Measurements from ENCODE around the gene CUX1. TPM values are rescaled to one million over a fixed set of nuclear protein-coding genes. Genes with fewer than 3 reads are reported as not detected.
"Not testable (repeated sequence)": the region's sequence is repeated elsewhere in the genome, so short reads cannot be mapped to it uniquely, and the experiment has no call there.

The CUX1 gene
- total RNA-seq, 1 donor from 2014 or later = 18.3 TPM

DNA sequence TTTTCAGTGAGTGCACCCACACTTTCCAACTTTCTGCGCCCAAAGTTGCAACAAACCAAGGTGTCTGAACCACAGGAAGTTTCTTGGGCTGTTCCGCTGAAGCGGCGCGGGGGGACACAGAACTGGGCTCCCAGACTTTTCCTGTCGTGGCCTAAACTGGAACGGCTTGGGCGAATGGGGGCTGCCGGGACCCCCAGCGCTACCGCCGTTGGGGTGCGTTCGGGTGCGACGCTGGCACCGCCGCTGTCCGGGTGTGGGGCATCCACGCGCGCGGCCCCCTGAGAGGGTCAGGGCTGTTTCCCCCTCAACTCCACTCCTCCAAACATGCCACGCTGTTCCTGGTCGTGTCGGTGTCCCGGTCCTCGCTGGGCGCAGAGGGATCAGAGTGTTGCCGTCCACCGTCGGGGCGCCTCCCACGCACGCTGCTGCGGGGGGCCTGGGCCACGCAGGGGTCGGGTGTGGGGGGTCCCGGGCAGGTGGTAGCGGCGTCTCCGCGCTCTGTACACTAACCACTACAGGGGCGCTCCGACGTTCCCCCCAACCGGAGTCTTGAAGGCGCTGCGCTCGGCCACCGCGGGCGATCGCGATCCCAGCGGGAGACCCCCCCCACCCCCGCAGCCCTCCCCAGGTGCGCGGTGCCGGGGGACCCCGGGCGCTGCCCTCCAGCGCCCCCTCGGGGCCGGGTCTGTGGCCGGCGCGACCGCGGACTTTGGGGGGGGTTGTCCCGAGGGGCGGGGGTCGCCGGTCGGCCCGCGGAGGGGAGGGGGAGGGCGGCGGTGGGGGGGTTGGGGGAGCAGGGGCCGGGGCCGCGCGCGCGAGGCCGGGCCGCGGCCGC lies 2.2 kb upstream of the CUX1 start:
- peak overlapping the region; percentile 61 to 81 (median 72) for H3K9ac ChIP-seq (ENCODE audit: low read depth in 1 of 3, low read length in 3 of 3)

DNA sequence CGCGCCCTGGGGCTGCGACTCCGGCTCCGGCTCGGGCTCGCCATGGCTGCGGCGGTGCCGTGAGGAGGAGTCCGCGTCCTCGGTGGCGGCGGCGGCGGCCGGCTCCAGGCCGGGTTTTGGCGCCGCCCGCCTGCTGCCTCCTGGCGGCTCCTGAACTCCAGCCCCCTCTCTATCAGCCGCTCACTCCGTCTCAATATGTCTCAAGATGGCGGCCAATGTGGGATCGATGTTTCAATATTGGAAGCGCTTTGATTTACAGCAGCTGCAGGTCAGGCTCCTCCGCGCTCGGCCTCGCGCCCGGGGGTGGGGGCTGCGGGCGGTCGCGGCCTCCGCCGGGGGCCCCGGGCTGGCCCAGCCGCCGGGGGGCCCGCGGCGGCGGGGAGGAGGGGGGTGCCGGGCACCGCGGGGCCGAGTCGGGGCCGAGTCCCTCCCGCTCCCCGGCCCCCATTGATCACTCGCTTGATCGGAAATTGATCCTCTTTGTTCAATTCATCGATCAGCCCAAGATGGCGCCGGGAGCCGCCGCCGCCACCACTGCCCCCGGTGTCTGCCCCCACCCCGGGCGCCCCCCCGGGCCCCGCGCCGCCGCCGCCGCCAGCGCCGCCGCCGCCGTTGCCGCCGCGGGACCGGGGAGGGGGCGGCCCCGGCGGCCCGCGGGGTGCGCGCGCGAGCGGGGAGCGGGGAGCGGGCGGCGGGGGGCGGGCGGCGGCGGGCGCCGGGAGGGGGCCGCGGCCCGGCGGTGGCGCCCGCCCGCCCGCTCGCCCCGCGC lies 1.4 kb upstream of the CUX1 start:
- H3K9me3 ChIP-seq (ENCODE audit: control insufficient read depth in 3 of 3, low read length in 3 of 3) = no peaks in the 10 kb centered on the region
- H3K27ac ChIP-seq (ENCODE audit: low read depth, low read length) = peak overlapping the region; percentile 51
- peaks cover 16 to 31% (median 23%) of the 10 kb centered on the region in 3 donors for H3K4me1 ChIP-seq (ENCODE audit: control insufficient read depth in 3 of 3, insufficient read depth in 3 of 3, low read length in 3 of 3)
- H3K9ac ChIP-seq (ENCODE audit: low read depth in 1 of 3, low read length in 3 of 3) = peak overlapping the region; percentile 68 to 80 (median 75)
- peak overlapping the region in 2 of 3 donors; percentile 69 to 77 for H3K4me3 ChIP-seq (ENCODE audit: low read length in 3 of 3)
- H3K36me3 ChIP-seq (ENCODE audit: control insufficient read depth in 3 of 3, insufficient read depth in 3 of 3, low read length in 3 of 3) = no peaks in the 10 kb centered on the region
- no peaks in the 10 kb centered on the region for H3K27me3 ChIP-seq (ENCODE audit: control insufficient read depth in 3 of 3, insufficient read depth in 3 of 3, low read length in 3 of 3)

More for the DNA sequence above, 2.2 kb upstream of the CUX1 start:
- no peaks in the 10 kb centered on the region for H3K27me3 ChIP-seq (ENCODE audit: control insufficient read depth in 3 of 3, insufficient read depth in 3 of 3, low read length in 3 of 3)
- peaks cover 16 to 31% (median 23%) of the 10 kb centered on the region in 3 donors for H3K4me1 ChIP-seq (ENCODE audit: control insufficient read depth in 3 of 3, insufficient read depth in 3 of 3, low read length in 3 of 3)
- no peaks in the 10 kb centered on the region for H3K36me3 ChIP-seq (ENCODE audit: control insufficient read depth in 3 of 3, insufficient read depth in 3 of 3, low read length in 3 of 3)
- H3K4me3 ChIP-seq (ENCODE audit: low read length in 3 of 3) = peak overlapping the region; percentile 76 to 84 (median 77)
- peak overlapping the region; percentile 7 for H3K27ac ChIP-seq (ENCODE audit: low read depth, low read length)
- no peaks in the 10 kb centered on the region for H3K9me3 ChIP-seq (ENCODE audit: control insufficient read depth in 3 of 3, low read length in 3 of 3)

DNA sequence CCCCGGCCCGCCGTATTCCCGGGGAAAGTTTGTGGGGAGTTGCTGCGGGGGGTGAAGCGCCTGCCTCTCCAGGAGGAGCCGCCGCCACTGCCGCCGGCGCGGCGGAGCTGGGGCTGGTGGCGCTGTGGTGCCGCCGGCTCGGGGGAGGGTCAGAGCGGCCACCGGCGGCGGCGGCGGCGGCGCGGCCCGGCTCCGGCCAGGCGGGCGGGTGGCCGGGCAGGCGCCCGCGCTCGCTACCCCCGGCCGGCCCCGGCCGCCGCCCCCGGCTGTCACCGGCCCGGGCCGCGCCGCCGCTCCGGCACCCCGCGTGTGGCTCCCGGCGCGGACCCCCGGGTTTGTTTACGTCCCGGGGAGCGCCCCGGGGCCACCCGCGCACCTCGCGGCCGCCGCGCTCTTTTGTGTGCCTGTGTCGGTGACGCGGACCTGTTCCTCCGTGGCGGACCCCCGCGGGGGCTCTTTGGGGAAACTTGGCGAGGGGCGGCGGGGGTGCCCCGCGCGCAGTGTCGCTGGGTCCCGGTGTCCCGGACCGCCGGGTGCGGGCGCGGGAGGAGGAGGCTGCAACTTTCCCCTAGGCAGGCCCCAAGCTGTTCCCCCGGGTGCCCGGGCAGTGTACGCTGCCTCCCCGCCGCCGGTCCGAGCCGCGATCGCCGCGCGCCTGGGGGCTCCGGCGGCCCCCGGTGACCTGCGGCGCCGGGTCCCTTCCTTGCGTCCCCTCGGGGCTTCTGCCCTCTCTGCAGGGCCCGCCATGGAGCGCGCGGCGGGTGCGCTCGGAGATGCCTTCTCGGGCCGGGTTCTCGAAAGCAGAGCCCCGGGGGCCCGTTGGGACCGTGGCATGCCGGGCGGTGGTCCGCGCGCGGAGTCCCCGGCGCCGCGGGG lies 593 bp upstream of the CUX1 start:
- H3K4me1 ChIP-seq (ENCODE audit: control insufficient read depth in 3 of 3, insufficient read depth in 3 of 3, low read length in 3 of 3) = peaks cover 16 to 31% (median 23%) of the 10 kb centered on the region in 3 donors
- H3K27me3 ChIP-seq (ENCODE audit: control insufficient read depth in 3 of 3, insufficient read depth in 3 of 3, low read length in 3 of 3) = no peaks in the 10 kb centered on the region
- H3K27ac ChIP-seq (ENCODE audit: low read depth, low read length) = no peak overlapping the region
- peak overlapping the region; percentile 33 to 87 (median 78) for H3K9ac ChIP-seq (ENCODE audit: low read depth in 1 of 3, low read length in 3 of 3)
- H3K9me3 ChIP-seq (ENCODE audit: control insufficient read depth in 3 of 3, low read length in 3 of 3) = no peaks in the 10 kb centered on the region
- peak overlapping the region in 2 of 3 donors; percentile 68 to 70 for H3K4me3 ChIP-seq (ENCODE audit: low read length in 3 of 3)
- no peaks in the 10 kb centered on the region for H3K36me3 ChIP-seq (ENCODE audit: control insufficient read depth in 3 of 3, insufficient read depth in 3 of 3, low read length in 3 of 3)

- Histone ChIP-seq H3K27ac (ENCODE audit: low read depth, low read length) (no peak overlapping the region), H3K9ac (ENCODE audit: low read depth in 1 of 3, low read length in 3 of 3) (peak overlapping the region in 2 of 3 donors; percentile 4 to 78)
Measured at GRCh38 chr7:101818287-101819071, 1.1 kb downstream of the CUX1 start.

DNA sequence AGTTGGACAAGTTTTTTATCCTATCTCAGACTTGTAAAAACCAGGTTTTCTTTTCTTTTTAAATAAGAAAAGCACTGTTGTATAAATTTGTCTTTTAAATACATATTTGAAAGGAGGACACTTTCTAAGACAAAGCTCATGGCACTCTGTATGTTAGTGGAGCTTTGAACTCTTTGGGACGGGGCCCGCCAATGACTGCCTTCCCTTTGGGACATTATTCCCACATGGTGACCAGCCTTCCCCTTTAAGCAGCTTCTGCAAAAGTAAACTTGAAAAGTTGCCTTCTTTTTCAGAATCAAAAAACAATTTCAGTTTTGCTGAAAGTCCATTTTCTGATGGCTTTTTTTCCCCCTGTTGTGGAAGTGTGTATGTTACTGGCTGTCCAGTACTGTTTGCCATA lies 1.8 kb downstream of the CUX1 start:
- Histone ChIP-seq H3K9ac (ENCODE audit: low read depth in 1 of 3, low read length in 3 of 3) (no peak overlapping the region), H3K36me3 (ENCODE audit: control insufficient read depth in 3 of 3, insufficient read depth in 3 of 3, low read length in 3 of 3) (no peaks in the 10 kb centered on the region), H3K4me3 (ENCODE audit: low read length in 3 of 3) (no peak overlapping the region), H3K27ac (ENCODE audit: low read depth, low read length) (no peak overlapping the region), H3K9me3 (ENCODE audit: control insufficient read depth in 3 of 3, low read length in 3 of 3) (no peaks in the 10 kb centered on the region), H3K4me1 (ENCODE audit: control insufficient read depth in 3 of 3, insufficient read depth in 3 of 3, low read length in 3 of 3) (peaks cover 25 to 45% (median 26%) of the 10 kb centered on the region in 3 donors), H3K27me3 (ENCODE audit: control insufficient read depth in 3 of 3, insufficient read depth in 3 of 3, low read length in 3 of 3) (no peaks in the 10 kb centered on the region)

More at GRCh38 chr7:101818287-101819071, 1.1 kb downstream of the CUX1 start:
- Histone ChIP-seq H3K9me3 (ENCODE audit: control insufficient read depth in 3 of 3, low read length in 3 of 3) (no peaks in the 10 kb centered on the region), H3K4me1 (ENCODE audit: control insufficient read depth in 3 of 3, insufficient read depth in 3 of 3, low read length in 3 of 3) (peaks cover 22 to 43% (median 28%) of the 10 kb centered on the region in 3 donors), H3K4me3 (ENCODE audit: low read length in 3 of 3) (peak overlapping the region; percentile 7 to 68 (median 33)), H3K36me3 (ENCODE audit: control insufficient read depth in 3 of 3, insufficient read depth in 3 of 3, low read length in 3 of 3) (no peaks in the 10 kb centered on the region), H3K27me3 (ENCODE audit: control insufficient read depth in 3 of 3, insufficient read depth in 3 of 3, low read length in 3 of 3) (no peaks in the 10 kb centered on the region)

- no peak overlapping the region for H3K4me3 ChIP-seq (ENCODE audit: low read length in 3 of 3)
- no peaks in the 10 kb centered on the region for H3K36me3 ChIP-seq (ENCODE audit: control insufficient read depth in 3 of 3, insufficient read depth in 3 of 3, low read length in 3 of 3)
- H3K9ac ChIP-seq (ENCODE audit: low read depth in 1 of 3, low read length in 3 of 3) = no peak overlapping the region
- peaks cover 19 to 40% (median 22%) of the 10 kb centered on the region in 3 donors for H3K4me1 ChIP-seq (ENCODE audit: control insufficient read depth in 3 of 3, insufficient read depth in 3 of 3, low read length in 3 of 3)
- no peak overlapping the region for H3K27ac ChIP-seq (ENCODE audit: low read depth, low read length)
- H3K9me3 ChIP-seq (ENCODE audit: control insufficient read depth in 3 of 3, low read length in 3 of 3) = no peaks in the 10 kb centered on the region
- H3K27me3 ChIP-seq (ENCODE audit: control insufficient read depth in 3 of 3, insufficient read depth in 3 of 3, low read length in 3 of 3) = no peaks in the 10 kb centered on the region
Measured at GRCh38 chr7:101819913-101820522, 2.6 kb downstream of the CUX1 start.

DNA sequence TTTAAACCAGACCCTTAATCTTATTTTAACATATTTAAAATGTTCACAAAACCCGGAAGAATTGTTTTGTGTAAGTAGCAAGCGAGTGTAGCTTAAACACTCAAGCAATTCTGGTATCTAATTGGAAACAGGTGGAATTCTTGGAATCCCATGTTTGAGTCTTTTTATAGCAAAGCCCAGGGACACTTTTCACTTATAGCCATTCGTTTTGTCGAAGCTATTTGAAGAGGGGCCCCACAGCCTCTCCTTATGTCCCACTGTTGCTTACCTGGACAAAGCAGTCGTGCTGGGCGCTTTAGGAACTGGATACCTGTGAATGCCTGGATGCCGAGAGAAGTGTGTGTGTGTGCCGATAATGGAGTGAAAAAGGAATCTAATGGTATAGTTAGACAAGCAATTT lies 3.3 kb downstream of the CUX1 start:
- peaks cover 23 to 45% (median 26%) of the 10 kb centered on the region in 3 donors for H3K4me1 ChIP-seq (ENCODE audit: control insufficient read depth in 3 of 3, insufficient read depth in 3 of 3, low read length in 3 of 3)
- H3K27me3 ChIP-seq (ENCODE audit: control insufficient read depth in 3 of 3, insufficient read depth in 3 of 3, low read length in 3 of 3) = no peaks in the 10 kb centered on the region
- no peak overlapping the region for H3K27ac ChIP-seq (ENCODE audit: low read depth, low read length)
- no peaks in the 10 kb centered on the region for H3K9me3 ChIP-seq (ENCODE audit: control insufficient read depth in 3 of 3, low read length in 3 of 3)
- no peak overlapping the region for H3K9ac ChIP-seq (ENCODE audit: low read depth in 1 of 3, low read length in 3 of 3)
- no peak overlapping the region for H3K4me3 ChIP-seq (ENCODE audit: low read length in 3 of 3)
- no peaks in the 10 kb centered on the region for H3K36me3 ChIP-seq (ENCODE audit: control insufficient read depth in 3 of 3, insufficient read depth in 3 of 3, low read length in 3 of 3)

- H3K4me3 ChIP-seq (ENCODE audit: low read length in 3 of 3); H3K36me3 ChIP-seq (ENCODE audit: control insufficient read depth in 3 of 3, insufficient read depth in 3 of 3, low read length in 3 of 3); H3K27ac ChIP-seq (ENCODE audit: low read depth, low read length); H3K9me3 ChIP-seq (ENCODE audit: control insufficient read depth in 3 of 3, low read length in 3 of 3); H3K9ac ChIP-seq (ENCODE audit: low read depth in 1 of 3, low read length in 3 of 3); H3K27me3 ChIP-seq (ENCODE audit: control insufficient read depth in 3 of 3, insufficient read depth in 3 of 3, low read length in 3 of 3): not testable (repeated sequence)
- H3K4me1 ChIP-seq (ENCODE audit: control insufficient read depth in 3 of 3, insufficient read depth in 3 of 3, low read length in 3 of 3) = peaks cover 21 to 45% (median 34%) of the 10 kb centered on the region in 3 donors
Measured at GRCh38 chr7:101822632-101823031, 5.2 kb downstream of the CUX1 start.

Data from skeletal muscle tissue (tissue), 4 donors.